AG09309 (cell line): ENCODE data around the gene ART1.

Experiments
- DNase-seq: peaks from one replicate; pipeline ENCODE4 v3.0.0-alpha.2; 2010; ENCODE audit warnings: low read depth
- H3K4me3 ChIP-seq: 2 replicates; pipeline ENCODE4 v1.5.1; 2011; ENCODE audit warnings: mild to moderate bottlenecking, low read depth, low read length, moderate library complexity; ENCODE audit not compliant: control insufficient read depth
- TF ChIP-seq, protein P1 (sequence below): IDR thresholded peaks from 2 replicates; pipeline ENCODE4 v1.5.1; 2011; ENCODE audit warnings: mild to moderate bottlenecking, low read depth, low read length, inconsistent platforms; ENCODE audit not compliant: insufficient read depth, control insufficient read depth; ENCODE audit errors: missing control alignments

ART1 gene

DNA sequence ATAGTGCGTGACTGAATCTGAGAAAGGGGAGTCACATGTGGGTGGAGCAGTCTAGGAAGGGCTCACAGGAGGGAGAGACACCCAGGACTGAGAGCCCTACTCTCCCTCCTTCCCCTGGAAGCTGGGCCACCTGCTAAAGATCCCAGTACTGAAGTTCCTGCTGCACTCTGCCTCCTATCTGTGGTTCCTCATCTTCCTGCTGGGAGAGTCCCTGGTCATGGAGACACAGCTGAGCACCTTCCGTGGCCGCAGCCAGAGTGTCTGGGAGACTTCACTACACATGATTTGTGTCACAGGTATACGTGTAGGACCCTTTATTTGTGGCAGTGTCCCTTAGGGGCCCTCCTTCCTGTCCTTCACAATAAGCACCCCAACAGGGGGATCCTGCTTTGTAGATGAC lies 22.4 kb upstream of the ART1 start:
- no peak for DNase-seq
- no peak overlapping the region for H3K4me3 ChIP-seq
- TF ChIP-seq, protein P1, sequence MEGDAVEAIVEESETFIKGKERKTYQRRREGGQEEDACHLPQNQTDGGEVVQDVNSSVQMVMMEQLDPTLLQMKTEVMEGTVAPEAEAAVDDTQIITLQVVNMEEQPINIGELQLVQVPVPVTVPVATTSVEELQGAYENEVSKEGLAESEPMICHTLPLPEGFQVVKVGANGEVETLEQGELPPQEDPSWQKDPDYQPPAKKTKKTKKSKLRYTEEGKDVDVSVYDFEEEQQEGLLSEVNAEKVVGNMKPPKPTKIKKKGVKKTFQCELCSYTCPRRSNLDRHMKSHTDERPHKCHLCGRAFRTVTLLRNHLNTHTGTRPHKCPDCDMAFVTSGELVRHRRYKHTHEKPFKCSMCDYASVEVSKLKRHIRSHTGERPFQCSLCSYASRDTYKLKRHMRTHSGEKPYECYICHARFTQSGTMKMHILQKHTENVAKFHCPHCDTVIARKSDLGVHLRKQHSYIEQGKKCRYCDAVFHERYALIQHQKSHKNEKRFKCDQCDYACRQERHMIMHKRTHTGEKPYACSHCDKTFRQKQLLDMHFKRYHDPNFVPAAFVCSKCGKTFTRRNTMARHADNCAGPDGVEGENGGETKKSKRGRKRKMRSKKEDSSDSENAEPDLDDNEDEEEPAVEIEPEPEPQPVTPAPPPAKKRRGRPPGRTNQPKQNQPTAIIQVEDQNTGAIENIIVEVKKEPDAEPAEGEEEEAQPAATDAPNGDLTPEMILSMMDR, result no peak

DNA sequence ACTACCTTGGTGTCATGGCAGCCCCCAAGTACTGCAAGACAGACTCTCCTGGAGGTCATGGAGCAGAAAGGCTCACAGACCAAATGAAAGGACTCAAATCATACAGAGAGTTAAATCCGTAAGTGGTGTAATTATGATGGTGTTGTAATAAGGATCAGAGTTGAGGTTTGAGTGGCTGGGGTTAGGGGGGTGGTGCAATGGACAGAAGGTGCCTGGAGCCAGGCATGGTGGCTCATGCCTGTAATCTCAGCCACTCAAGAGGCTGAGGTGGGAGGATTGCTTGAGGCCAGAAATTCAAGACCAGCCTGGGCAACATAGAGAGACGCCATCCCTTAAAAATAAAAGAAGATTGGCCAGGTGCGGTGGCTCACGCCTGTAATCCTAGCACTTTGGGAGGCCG lies 21.8 kb upstream of the ART1 start:
- DNase-seq, result no peak
- H3K4me3 ChIP-seq, result no peak overlapping the region
- TF ChIP-seq, protein P1, result no peak

DNA sequence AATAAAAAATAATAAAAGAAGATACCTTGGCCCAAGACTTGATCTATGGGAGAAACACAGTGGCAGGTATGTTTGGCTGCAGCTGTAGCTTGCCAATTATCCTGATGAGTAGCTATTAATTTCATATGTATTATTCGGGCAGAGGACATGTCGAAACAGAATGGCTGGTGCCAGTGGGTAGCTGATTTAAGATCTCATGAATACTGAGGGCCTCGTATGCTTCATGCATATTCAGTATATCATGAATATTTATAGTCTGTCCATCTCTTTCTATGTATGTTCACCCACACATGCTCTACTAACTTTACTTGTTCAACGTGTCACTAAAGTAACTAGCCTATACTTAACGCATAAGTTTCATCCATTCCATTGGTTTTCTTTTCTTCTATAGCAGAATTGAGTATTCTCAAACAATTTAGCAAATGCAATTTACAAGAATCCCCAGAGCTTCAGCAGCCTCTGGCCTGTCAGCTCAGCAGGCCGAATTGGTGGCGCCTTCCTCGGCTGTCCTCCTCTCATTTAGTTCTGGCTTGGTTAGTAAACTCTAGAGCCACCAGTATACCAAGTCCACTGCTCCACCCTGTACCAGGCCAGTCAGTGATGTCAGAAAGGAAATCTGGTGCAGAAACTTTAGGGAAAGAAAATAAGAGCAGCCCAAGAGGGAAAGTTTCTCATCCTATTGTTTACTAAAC lies 21.0 kb upstream of the ART1 start:
- TF ChIP-seq, protein P1, result no peak
- DNase-seq, result no peak
- H3K4me3 ChIP-seq, result no peak overlapping the region

DNA sequence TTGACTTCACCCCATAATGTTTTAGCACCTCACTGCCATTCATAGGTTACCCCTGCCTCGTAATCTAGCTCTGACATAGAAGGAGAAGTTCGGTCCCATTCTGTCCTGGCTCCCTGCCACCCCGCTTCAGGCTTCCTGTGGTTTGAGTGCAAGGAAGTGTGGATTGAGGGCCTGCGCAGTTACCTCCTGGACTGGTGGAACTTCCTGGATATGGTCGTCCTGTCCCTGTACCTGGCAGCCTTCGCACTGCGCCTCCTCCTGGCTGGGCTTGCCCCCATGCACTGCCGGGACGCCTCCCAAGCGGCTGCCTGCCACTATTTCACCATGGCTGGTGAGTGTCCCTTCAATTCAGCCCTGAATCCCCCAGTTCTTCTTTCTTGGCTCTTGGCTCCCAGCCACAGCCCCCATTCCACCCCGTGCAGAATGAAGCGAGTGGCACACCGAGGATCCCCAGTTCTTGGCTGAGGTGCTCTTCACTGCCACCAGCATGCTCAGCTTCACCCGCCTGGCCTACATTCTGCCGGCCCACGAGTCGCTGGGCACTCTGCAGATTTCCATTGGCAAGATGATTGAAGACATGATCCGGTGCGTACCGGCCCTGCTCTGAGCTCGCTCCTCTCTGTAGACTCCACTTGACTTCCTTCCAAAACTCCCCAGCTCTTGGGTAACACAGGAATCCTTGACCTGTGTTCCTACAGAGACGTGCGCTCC lies 18.5 kb upstream of the ART1 start:
- DNase-seq, result no peak
- TF ChIP-seq, protein P1, result no peak
- no peak overlapping the region for H3K4me3 ChIP-seq

DNA sequence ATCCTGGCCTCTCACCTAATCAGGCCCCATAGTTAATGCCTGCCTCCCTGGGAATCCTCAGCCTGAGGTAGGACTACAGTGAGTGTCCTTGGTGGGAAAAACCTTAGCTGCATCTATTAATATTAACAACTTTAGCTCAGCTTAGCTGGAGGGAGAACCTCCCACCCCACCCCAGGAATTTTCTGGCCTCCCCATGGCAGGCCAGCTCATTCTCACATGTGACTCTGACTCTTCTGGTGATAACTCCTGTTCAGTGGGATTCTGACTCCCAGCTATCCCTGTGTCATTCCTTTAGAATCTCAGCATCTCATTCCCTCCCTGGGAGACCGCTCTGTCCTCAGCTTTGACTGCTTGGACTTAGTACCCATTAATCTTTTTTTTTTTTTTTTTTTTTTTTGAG lies 17.6 kb upstream of the ART1 start:
- DNase-seq, result peak; percentile 20
- TF ChIP-seq, protein P1, result no peak
- H3K4me3 ChIP-seq, result no peak overlapping the region

DNA sequence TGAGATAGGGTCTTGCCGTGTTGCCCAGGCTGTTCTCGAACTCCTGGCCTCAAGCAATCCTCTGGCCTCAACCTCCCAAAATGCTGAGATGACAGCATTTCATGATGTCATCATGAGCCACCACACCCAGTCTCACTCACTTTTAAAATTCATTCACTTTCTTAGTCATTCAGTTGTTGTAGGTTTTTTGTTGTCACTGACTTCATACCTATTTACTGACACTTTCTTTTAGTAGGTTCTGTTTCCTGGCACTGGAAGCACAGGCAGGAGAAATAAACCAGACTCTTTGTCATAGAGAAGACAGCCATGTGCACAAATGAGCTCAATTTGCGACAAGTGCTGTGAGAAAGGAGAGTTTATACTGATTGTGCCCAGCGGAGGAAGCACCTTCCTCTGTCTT lies 13.6 kb upstream of the ART1 start:
- TF ChIP-seq, protein P1, result no peak
- no peak overlapping the region for H3K4me3 ChIP-seq
- no peak for DNase-seq
